HCT116 (cell line): ENCODE results near the gene NEK11. TPM values are rescaled to one million over a fixed set of nuclear protein-coding genes. Genes with fewer than 3 reads are reported as not detected.

Source experiments
- ATAC-seq: fragments of 200-7000 bp; cut with Tn5 transposase; 2 replicates; pipeline ENCODE4 v1.9.1; 2020; ENCODE audit warnings: mild to moderate bottlenecking, moderate library complexity
- BruUV-seq: library from RNA; stranded (reverse); fragments of 400-500 nt; replicated peaks from 2 replicates; lab custom pipeline; 2021; lab: Mats Ljungman, UMichigan
- CTCF ChIA-PET: fragments of 300-600 bp; sonication (Branson Sonifier 250); formaldehyde crosslinking; loops from one replicate; lab custom pipeline; 2021; ENCODE audit warnings: antibody characterized with exemption; lab: Charles Lee
- POLR2A ChIA-PET: fragments of 300-600, 350-600 bp; sonication (Branson Sonifier 250); formaldehyde crosslinking; loops from one replicate; lab custom pipeline; 2021; ENCODE audit warnings: antibody characterized with exemption; lab: Charles Lee
- RAD21 ChIA-PET, 2 experiments: fragments of 300-600 bp; sonication (Branson Sonifier 250); formaldehyde crosslinking; loops; one replicate each; lab custom pipeline; 2023; ENCODE audit warnings: low total read pairs in 2 of 2; ENCODE audit not compliant: uncharacterized antibody in 2 of 2, unreplicated experiment in 2 of 2, low non-redundant PET in 1 of 2; lab: Charles Lee
- DNase-seq: peaks from one replicate; pipeline ENCODE4 v3.0.0-alpha.2; 2010; ENCODE audit warnings: low read depth, low spot score
- H2AFZ ChIP-seq: fragments of 200-600 bp; shearing (Covaris generic), sonication (generic); 2 replicates; pipeline ENCODE4 v1.6.1; 2017; ENCODE audit warnings: low read depth, mixed run types, mixed read lengths, antibody characterized with exemption, low read length; ENCODE audit not compliant: poor library complexity, severe bottlenecking
- H3K27ac ChIP-seq: 2 replicates; pipeline ENCODE4 v1.5.1; 2012; ENCODE audit warnings: low read depth, low read length
- H3K27me3 ChIP-seq: fragments of 200-600 bp; sonication (generic); 2 replicates; pipeline ENCODE4 v1.6.1; 2016; ENCODE audit warnings: mixed run types, low read length, mixed read lengths; ENCODE audit not compliant: insufficient read depth
- H3K36me3 ChIP-seq, 2 experiments: fragments of 200-500 bp in 1 of 2; fragments of 200-600 bp in 1 of 2; sonication (Bioruptor generic) in 1 of 2; sonication (generic) in 1 of 2; 2 replicates each; pipeline versions ENCODE4 v1.5.1 to v1.6.1; 2014 to 2016; ENCODE audit warnings: low read length in 2 of 2, inconsistent platforms in 1 of 2, mixed read lengths in 1 of 2, mixed run types in 1 of 2; ENCODE audit not compliant: insufficient read depth in 2 of 2, control insufficient read depth in 1 of 2
- H3K4me1 ChIP-seq, 2 experiments: fragments of 200-600 bp in 1 of 2; sonication (generic) in 1 of 2; 2 replicates each; pipeline versions ENCODE4 v1.5.1 to v1.6.1; 2012 to 2017; ENCODE audit warnings: low read length in 2 of 2, inconsistent platforms in 1 of 2, mild to moderate bottlenecking in 1 of 2, mixed read lengths in 1 of 2, mixed run types in 1 of 2, moderate library complexity in 1 of 2; ENCODE audit not compliant: insufficient read depth in 2 of 2, control insufficient read depth in 1 of 2
- H3K4me2 ChIP-seq: fragments of 200-600 bp; sonication (generic); 2 replicates; pipeline ENCODE4 v1.6.1; 2017; ENCODE audit warnings: mixed run types, low read length, mixed read lengths
- H3K4me3 ChIP-seq, 2 experiments: fragments of 200-600 bp in 1 of 2; sonication (generic) in 1 of 2; replicated peaks in 1 of 2; 2 replicates each; pipeline ENCODE4 v1.5.1; 2011 to 2016; ENCODE audit warnings: low read length in 2 of 2, control low read depth in 1 of 2, low read depth in 1 of 2, mild to moderate bottlenecking in 1 of 2, mixed read lengths in 1 of 2, mixed run types in 1 of 2
- H3K79me2 ChIP-seq: fragments of 200-600 bp; sonication (generic); 2 replicates; pipeline ENCODE4 v1.6.1; 2017; ENCODE audit warnings: mild to moderate bottlenecking, mixed run types, low read length, moderate library complexity, mixed read lengths; ENCODE audit not compliant: insufficient read depth
- H3K9ac ChIP-seq: fragments of 200-600 bp; sonication (generic); 2 replicates; pipeline ENCODE4 v1.6.1; 2016; ENCODE audit warnings: low read length, mixed read lengths
- H3K9me2 ChIP-seq: fragments of 200-600 bp; sonication (generic), shearing (Covaris generic); 2 replicates; pipeline ENCODE4 v1.6.1; 2017; ENCODE audit warnings: mixed run types, mild to moderate bottlenecking, moderate library complexity; ENCODE audit not compliant: insufficient read depth
- H3K9me3 ChIP-seq, 2 experiments: fragments of 200-500 bp in 1 of 2; fragments of 200-600 bp in 1 of 2; sonication (Bioruptor generic) in 1 of 2; sonication (generic) in 1 of 2; 2 replicates each; pipeline ENCODE4 v1.6.1; 2014 to 2017; ENCODE audit warnings: low read length in 2 of 2, mixed read lengths in 2 of 2, inconsistent platforms in 1 of 2, low read depth in 1 of 2, mild to moderate bottlenecking in 1 of 2, mixed run types in 1 of 2, moderate library complexity in 1 of 2; ENCODE audit not compliant: control insufficient read depth in 1 of 2, insufficient read depth in 1 of 2
- H4K20me1 ChIP-seq: fragments of 200-600 bp; sonication (generic), shearing (Covaris generic); 2 replicates; pipeline ENCODE4 v1.6.1; 2017; ENCODE audit warnings: mixed run types, mild to moderate bottlenecking, moderate library complexity; ENCODE audit not compliant: insufficient read depth
- ATF3 ChIP-seq: IDR thresholded peaks from 2 replicates; pipeline ENCODE4 v1.6.1; 2012
- CEBPB ChIP-seq: IDR thresholded peaks from 2 replicates; pipeline ENCODE4 v1.6.1; 2012; ENCODE audit warnings: low read depth
- CTCF ChIP-seq, 3 experiments: fragments of 200-600 bp in 1 of 3; sonication (generic) in 1 of 3; IDR thresholded peaks in 2 of 3; conservative IDR thresholded peaks in 1 of 3; 2 replicates each; pipeline ENCODE4 v1.5.1; 2012 to 2017; ENCODE audit warnings: low read depth in 2 of 3, low read length in 2 of 3, antibody characterized with exemption in 1 of 3, borderline replicate concordance in 1 of 3, control low read depth in 1 of 3, mild to moderate bottlenecking in 1 of 3, mixed read lengths in 1 of 3, mixed run types in 1 of 3, moderate library complexity in 1 of 3; ENCODE audit not compliant: insufficient read depth in 1 of 3
- EGR1 ChIP-seq: IDR thresholded peaks from 2 replicates; pipeline ENCODE4 v1.6.1; 2012; ENCODE audit warnings: low read depth
- ELF1 ChIP-seq: IDR thresholded peaks from 2 replicates; pipeline ENCODE4 v1.6.1; 2012; ENCODE audit warnings: low read depth, borderline replicate concordance
- EZH2phosphoT487 ChIP-seq: fragments of 200-600 bp; IDR thresholded peaks from 2 replicates; pipeline ENCODE4 v1.6.1; 2018; ENCODE audit warnings: antibody characterized with exemption, borderline replicate concordance
- JUND ChIP-seq: IDR thresholded peaks from 2 replicates; pipeline ENCODE4 v1.6.1; 2012
- POLR2A ChIP-seq: IDR thresholded peaks from 2 replicates; pipeline ENCODE4 v1.7.0; 2011; ENCODE audit warnings: borderline replicate concordance; ENCODE audit not compliant: insufficient read depth, insufficient read length; ENCODE audit errors: extremely low read depth
- POLR2AphosphoS5 ChIP-seq: IDR thresholded peaks from 2 replicates; pipeline ENCODE4 v1.6.1; 2011; ENCODE audit warnings: mild to moderate bottlenecking, low read depth, low read length, moderate library complexity
- RAD21 ChIP-seq: IDR thresholded peaks from 2 replicates; pipeline ENCODE4 v1.6.1; 2012; ENCODE audit warnings: low read depth, mild to moderate bottlenecking
- SIN3A ChIP-seq: IDR thresholded peaks from 2 replicates; pipeline ENCODE4 v1.6.1; 2012; ENCODE audit warnings: low read depth
- SP1 ChIP-seq: IDR thresholded peaks from 2 replicates; pipeline ENCODE4 v1.6.1; 2012; ENCODE audit warnings: low read depth
- SRF ChIP-seq: IDR thresholded peaks from 2 replicates; pipeline ENCODE4 v1.6.1; 2012; ENCODE audit warnings: low read depth
- YY1 ChIP-seq: IDR thresholded peaks from 2 replicates; pipeline ENCODE4 v1.6.1; 2011; ENCODE audit warnings: low read length, low read depth, moderate library complexity, mild to moderate bottlenecking; ENCODE audit not compliant: insufficient replicate concordance; ENCODE audit errors: extremely low read depth
- ZFX ChIP-seq: fragments of 450-650 bp; IDR thresholded peaks from 2 replicates; pipeline ENCODE4 v1.6.1; 2017
- ZNF274 ChIP-seq: fragments of 200-500 bp; sonication (Bioruptor generic); IDR thresholded peaks from 2 replicates; pipeline ENCODE4 v1.6.1; 2014; ENCODE audit warnings: mild to moderate bottlenecking, low read depth, low read length, inconsistent platforms
- intact Hi-C: fragments of 100-400 bp; cut with micrococcal nuclease; formaldehyde crosslinking; loops from 2 replicates; pipeline ENCODE4 v1.10.0; 2022
- total RNA-seq: library from RNA; stranded (reverse); gene quantifications from one replicate; pipeline ENCODE4 v1.2.1, GENCODE V29; 2021; ENCODE audit not compliant: unreplicated experiment

NEK11 gene
- total RNA-seq, 1 experiment from 2014 or later: 3.1 TPM

- POLR2A ChIA-PET: no interaction called here
Measured at GRCh38 chr3:131167867-131168266, 141.2 kb downstream of the NEK11 start.

More at GRCh38 chr3:131167867-131168266, 141.2 kb downstream of the NEK11 start:
- Histone ChIP-seq H3K9me2 (no peaks in the 10 kb centered on the region), H4K20me1 (no peaks in the 10 kb centered on the region), H3K4me3 (no peak overlapping the region), H3K4me2 (no peak overlapping the region), H3K36me3 (no peaks in the 10 kb centered on the region), H3K27me3 (no peaks in the 10 kb centered on the region)
- CTCF ChIA-PET: no interaction called here
- TF ChIP-seq POLR2A: no peak
- no peak for TF ChIP-seq RAD21
- no peak for TF ChIP-seq POLR2AphosphoS5
- no peak for TF ChIP-seq CEBPB
- TF ChIP-seq SRF: no peak
- no peak for TF ChIP-seq ELF1
- no peak for TF ChIP-seq EGR1
- TF ChIP-seq ATF3: no peak
- TF ChIP-seq JUND: no peak
- no peak for TF ChIP-seq CTCF (IDR thresholded peaks at IDR 0.05 in 2 of 3, conservative IDR thresholded peaks at IDR 0.05 in 1 of 3; ENCODE audit: borderline replicate concordance in 1 of 3, insufficient read depth in 1 of 3, low read depth in 2 of 3, low read length in 2 of 3)
- TF ChIP-seq SP1: no peak
- no peak for TF ChIP-seq SIN3A
- TF ChIP-seq YY1: no peak
- no peak for TF ChIP-seq ZFX
- no peak for TF ChIP-seq ZNF274
- no peak for TF ChIP-seq EZH2phosphoT487
- TF ChIP-seq, all 23 proteins: peak for 0
- RAD21 ChIA-PET: no interaction called here
- no peak overlapping the region for H3K9ac ChIP-seq
- ATAC-seq (no peak), DNase-seq (no peak)
- no peak overlapping the region for H2AFZ ChIP-seq
- BruUV-seq: no TSS peak
- H3K9me3 ChIP-seq: no peaks in the 10 kb centered on the region
- H3K79me2 ChIP-seq: no peaks in the 10 kb centered on the region
- no peak overlapping the region for H3K27ac ChIP-seq
- no peaks in the 10 kb centered on the region for H3K4me1 ChIP-seq
- intact Hi-C loops: no loop called here
